HTR-8/SVneo (cell line): Measurements from ENCODE around the gene LTC4S.

ENCODE experiments used
- DNase-seq: peaks from one replicate; pipeline ENCODE4 v3.0.0; 2011; ENCODE audit warnings: low spot score, mixed read lengths; ENCODE audit not compliant: insufficient read length
- FAIRE-seq: peaks from 2 replicates; lab custom pipeline; 2011; peaks lifted over from hg19 to GRCh38; lab: Jason Lieb, UNC

Gene LTC4S

DNA sequence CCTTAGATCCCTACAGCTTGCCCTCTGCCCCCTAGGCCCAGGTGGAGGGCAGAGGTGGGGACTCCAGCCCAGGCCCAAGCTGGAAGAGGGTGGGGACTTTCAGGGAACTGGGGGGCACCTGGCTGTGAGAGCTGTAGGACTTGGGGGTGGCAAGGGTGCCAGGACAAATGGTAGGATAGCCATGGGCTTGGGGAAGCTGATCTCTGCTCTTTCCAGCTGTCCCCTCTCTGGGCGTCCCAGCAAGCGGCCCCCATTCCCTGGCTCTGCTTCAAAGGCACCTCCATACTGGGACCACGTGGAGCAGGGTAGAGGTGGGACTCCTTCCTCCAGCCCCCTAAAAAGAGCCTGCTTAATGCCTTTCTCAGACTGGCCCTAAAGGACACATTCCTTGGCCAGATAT lies 385 bp downstream of the LTC4S start:
- no peak for FAIRE-seq
- no peak for DNase-seq

GRCh38 chr5:179794575-179794974 lies 789 bp downstream of the LTC4S start:
- DNase-seq (no peak), FAIRE-seq (no peak)

GRCh38 chr5:179795049-179795862 lies 1.5 kb downstream of the LTC4S start:
- FAIRE-seq, result no peak
- no peak for DNase-seq

- FAIRE-seq (peak; percentile 97), DNase-seq (peak; percentile 75)
These were observed 2.4 kb downstream of the LTC4S start for GRCh38 chr5:179795863-179796833.

- no peak for FAIRE-seq
These were observed 3.3 kb downstream of the LTC4S start for GRCh38 chr5:179796877-179797608.

GRCh38 chr5:179797741-179798140 lies 4.0 kb downstream of the LTC4S start:
- FAIRE-seq (no peak), DNase-seq (no peak)

More at GRCh38 chr5:179796877-179797608, 3.3 kb downstream of the LTC4S start:
- no peak for DNase-seq

- DNase-seq (no peak), FAIRE-seq (no peak)
These were observed 4.5 kb downstream of the LTC4S start for GRCh38 chr5:179798144-179798770.

- no peak for FAIRE-seq
- DNase-seq, result no peak
These were observed 5.2 kb downstream of the LTC4S start for GRCh38 chr5:179798771-179799643.

GRCh38 chr5:179799644-179799973 lies 5.8 kb downstream of the LTC4S start:
- no peak for DNase-seq
- FAIRE-seq, result no peak

GRCh38 chr5:179800071-179800695 lies 6.4 kb downstream of the LTC4S start:
- DNase-seq, result no peak
- FAIRE-seq, result no peak

DNA sequence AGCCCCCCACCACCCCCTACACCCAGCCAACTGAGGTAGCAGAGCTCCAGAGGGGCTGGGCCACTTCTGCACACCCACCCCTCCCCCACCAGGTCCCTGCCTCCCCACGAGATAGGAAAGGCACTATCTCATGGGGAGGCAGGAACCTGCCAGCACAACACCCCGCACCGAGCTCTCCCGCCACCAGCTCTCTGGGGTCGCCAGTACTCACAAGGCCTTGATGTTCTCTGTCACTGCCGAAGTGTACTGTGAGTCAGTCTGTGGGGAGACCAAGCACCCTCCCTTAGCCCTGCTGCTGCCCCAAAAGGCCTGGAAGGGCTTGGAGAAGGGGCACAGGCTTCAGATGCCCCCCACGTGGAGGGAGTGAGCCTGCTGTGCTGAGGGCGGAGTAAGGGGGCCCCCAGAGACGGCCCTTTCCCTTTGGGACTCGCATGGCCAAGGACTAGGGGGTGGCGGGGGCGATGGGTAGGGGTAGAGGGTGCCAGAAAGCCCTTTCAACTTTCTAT lies 7.0 kb downstream of the LTC4S start:
- DNase-seq (no peak), FAIRE-seq (no peak)

GRCh38 chr5:179801304-179802206 lies 7.8 kb downstream of the LTC4S start:
- DNase-seq, result no peak

GRCh38 chr5:179802207-179802883 lies 8.6 kb downstream of the LTC4S start:
- DNase-seq (no peak), FAIRE-seq (no peak)

More at GRCh38 chr5:179801304-179802206, 7.8 kb downstream of the LTC4S start:
- FAIRE-seq, result no peak

- DNase-seq, result no peak
- FAIRE-seq, result peak; percentile 59
These were observed 9.3 kb downstream of the LTC4S start for GRCh38 chr5:179802950-179803562.

DNA sequence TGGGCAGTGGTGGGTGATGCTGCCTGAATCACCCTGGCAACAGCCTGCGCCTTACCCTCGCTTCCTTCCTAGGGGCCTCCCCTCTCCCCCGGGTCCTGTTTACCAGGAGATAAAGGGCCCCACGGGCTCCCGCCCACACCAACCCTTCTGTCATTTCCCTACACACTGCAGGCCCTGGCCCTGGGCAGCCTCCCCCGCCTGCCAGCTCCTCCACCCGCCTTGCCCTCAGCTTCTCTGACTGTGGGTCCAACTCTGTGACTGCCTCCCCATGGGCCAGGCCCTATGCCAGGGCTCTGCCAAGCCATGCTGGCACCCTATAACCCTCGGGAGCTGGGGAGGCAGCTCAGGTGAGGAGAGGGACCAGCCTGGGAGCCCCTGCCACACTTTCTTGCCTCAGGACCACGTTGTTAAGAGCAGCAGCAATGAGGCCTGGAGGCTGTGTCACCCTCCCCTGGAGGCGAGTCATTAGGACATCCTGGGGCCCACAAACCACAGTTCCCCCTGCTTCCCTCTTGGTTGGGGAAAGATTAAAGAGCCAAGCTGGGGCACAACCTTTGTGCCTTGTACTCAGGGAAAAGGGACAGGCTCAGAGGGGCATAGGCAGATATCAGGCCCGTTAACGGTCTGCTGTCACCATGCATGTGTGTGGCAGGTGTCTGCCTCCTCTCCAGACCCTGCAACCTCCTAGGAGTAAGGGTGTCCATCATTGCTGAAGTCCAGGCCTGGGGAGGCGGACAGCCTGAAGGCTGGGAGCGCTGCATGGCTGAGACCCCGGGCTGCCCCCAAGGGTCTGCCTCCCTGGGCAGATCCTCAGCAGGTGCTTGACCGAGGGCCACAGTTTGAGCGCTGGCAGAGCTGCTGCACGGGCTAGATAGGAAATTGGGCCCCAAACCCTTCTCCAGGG lies 10.1 kb downstream of the LTC4S start:
- DNase-seq, result no peak
- peak; percentile 75 for FAIRE-seq
